HPDE6-E6E7 (cell line): Measurements from ENCODE around the gene WDR93.
"Not testable (repeated sequence)": the region's sequence is repeated elsewhere in the genome, so short reads cannot be mapped to it uniquely, and the experiment has no call there.

Source experiments
- DNase-seq: peaks from one replicate; pipeline ENCODE4 v3.0.0; 2011; ENCODE audit warnings: missing footprints; ENCODE audit errors: extremely low spot score

Gene WDR93

DNA sequence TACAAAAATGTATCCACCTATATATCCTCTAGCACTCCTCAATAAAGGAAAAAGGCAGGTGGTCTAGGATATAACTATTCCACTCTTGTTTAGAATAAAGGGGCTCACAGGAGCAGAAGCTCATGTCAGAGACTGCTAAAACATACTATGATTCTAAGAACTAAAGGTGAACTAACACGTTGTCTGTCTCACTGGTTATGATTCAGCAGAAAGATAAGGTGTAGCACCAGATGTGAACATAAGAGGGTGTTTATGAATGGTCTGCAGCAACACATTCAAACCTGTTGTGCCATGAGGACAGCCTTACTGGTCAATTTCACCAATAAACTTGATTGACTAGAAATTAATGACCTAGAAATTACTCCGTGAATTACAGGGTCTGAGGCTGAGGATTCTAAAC lies 4.6 kb upstream of the WDR93 start:
- DNase-seq, result no peak

DNA sequence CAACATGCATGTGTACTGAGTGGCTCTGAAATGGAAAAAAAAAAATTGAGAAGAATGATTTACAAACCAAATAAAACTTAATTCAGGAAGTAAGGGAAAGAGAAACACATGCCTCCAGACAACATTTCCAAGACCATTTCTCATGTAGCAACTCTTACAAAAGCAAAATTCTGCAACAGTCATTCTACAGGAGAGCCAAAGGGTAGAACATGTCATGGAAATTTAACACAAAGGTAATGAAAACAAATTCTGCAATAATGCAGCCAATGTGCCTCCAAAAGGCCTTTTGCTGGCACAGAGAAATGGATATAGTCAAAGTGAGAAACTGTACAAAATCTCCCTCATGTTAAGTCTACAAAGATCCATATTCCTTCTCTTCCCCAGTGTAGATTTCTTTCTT lies 4.1 kb upstream of the WDR93 start:
- no peak for DNase-seq

DNA sequence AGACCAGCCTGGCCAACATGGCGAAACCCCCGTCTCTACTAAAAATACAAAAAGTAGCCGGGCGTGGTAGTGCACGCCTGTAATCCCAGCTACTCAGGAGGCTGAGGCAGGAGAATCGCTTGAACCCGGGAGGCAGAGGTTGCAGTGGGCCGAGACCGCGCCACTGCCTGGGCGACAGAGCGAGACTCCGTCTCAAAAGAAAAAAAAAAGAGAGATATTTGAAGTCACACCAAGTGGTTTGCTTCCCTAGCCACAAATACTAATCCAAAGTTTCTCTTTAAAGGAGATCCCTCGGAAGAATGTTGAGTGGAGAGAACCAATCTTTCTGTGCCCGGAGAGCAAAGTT lies 708 bp upstream of the WDR93 start:
- DNase-seq, result not testable (repeated sequence)

DNA sequence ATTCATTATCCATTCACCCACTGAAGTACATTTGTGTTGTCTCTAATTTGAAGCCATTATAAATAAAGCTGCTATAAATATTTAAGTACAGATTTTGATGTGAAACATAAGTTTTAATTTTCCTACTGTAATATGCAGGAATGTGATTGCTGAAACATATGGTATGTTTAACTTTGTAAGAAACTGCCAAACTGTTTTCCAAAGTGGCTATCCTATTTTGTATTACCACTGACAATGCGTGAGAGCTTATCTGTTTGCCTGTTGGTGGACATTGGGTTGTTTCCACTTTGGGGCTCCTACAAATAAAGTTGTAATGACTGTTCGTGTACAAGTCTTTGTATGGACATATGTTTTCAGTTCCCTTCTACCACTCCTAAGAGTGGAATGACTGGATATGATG lies 2.5 kb downstream of the WDR93 start:
- no peak for DNase-seq

DNA sequence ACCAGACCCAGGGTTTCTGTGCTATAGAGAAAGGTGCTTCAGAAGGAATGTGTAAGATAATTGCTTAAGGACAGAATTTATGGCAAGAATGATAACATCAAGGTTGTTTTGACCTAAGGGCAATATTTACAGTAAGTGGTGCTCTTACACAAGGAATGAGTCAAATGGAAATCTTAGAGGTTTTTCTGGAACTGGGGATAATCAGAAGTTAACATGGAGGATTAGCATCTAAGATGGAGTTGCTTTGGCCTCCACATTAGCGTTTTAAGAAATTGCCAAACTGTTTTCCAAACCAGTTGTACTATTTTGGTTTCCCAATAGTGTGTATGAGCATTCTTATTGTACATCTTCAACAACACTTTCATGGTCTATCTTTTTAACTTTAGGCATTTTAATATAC lies 3.1 kb downstream of the WDR93 start:
- DNase-seq, result no peak

DNA sequence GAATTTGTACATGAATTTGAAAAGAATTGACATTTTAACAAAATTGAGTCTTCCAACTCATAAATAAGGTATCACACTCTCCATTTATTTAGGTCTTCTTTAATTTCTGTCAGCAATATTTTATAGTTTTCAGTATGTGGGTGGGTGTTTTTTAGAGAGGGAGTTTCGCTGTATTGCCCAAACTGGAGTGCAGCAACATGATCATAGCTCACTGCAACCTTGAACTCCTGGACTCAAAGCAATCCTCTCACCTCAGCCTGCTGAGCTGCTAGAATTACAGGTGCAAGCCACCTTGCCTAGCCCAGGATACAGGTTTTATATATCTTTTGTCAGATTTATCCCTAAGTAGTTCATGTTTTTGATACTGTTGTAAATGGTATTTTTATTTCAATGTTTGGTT lies 4.6 kb downstream of the WDR93 start:
- DNase-seq, result no peak

DNA sequence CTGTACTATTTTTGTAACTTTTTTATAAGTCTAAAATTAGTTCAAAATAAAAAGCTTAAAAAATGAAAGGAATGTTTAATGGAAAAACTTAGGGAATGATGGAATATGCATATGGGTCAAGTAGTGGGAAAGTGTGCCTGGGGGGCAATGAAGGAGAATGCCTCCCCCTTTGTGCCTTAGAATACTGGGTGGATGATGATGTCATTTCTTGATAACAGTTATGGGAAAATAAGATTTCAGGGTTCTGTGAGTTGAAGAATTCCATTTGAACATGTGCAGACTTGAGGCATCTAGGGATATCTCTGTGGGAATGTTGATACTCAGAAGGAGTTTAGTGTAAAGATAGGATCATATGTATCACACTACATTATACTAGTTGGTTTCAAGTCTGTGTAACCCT lies 13.8 kb downstream of the WDR93 start:
- DNase-seq, result no peak

DNA sequence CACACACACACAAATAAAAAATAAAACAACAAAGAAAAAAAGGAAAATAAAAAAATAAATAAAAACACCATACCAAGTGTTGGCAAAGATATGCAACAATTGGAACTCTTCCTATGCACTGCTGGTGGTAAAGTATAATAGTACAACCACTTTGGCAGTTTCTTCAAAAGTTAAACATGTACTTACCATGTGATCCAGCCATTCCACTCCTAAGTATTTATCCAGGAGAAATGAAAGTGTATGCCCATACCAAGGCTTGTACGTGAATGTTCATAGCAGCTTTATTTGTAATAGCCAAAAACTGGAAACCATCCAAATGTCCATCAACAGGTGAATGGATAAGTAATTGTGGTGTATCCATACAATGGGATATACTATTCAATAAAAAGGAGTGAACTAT lies 17.0 kb downstream of the WDR93 start:
- DNase-seq, result no peak

DNA sequence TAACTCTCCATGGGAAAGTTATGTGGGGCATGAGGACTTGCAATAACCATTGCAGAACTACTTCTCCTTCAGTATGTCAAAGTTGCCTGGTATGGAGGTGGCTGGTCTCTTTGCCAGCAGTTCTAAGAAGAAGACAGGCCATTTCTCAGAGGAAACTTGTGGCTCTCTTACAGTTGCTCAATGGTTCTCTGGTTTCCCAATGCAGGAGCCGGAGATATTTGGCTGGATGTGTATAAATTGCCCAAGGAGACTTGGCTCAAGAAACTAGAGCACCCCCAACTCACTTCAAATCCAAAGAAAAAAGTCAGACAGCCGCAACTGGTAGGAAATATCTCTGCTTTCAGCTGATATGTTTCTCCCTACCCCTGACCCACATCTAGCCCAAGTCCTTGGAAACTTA lies 24.2 kb downstream of the WDR93 start:
- DNase-seq, result no peak

DNA sequence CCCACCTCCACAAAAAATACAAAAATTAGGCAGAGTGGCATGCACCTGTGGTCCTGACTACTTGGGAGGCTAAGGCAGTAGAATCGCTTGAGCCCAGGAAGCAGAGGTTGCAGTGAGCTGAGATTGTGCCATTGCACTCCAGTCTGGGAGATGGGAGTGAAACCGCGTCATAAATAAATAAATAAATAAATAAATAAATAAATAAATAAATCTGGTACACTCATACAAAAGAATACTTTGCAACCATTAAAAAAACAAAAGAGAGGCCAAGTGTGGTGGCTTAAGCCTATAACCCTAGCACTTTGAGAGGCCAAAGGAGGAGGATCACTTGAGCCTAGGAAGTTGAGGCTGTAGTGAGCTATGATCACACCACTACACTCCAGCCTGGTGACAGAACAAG lies 32.4 kb downstream of the WDR93 start:
- DNase-seq, result no peak

DNA sequence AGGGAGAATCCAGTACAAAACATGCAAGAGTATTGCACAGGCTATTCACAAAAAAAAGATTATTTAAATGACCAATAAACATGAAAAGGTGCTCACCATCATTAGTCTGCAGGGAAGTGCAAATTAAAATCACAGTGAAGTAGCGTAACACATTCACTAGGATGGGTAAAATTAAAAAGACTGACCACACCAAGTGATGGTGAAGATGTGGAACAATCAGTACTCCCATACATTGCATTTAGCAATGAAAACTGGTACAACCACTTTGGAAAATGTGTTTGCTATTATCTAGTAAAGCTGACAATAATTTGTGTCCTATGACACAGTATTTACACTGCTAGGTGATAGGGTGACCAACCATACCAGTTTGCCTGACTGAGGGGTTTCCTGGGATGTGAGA lies 34.0 kb downstream of the WDR93 start:
- DNase-seq, result no peak

DNA sequence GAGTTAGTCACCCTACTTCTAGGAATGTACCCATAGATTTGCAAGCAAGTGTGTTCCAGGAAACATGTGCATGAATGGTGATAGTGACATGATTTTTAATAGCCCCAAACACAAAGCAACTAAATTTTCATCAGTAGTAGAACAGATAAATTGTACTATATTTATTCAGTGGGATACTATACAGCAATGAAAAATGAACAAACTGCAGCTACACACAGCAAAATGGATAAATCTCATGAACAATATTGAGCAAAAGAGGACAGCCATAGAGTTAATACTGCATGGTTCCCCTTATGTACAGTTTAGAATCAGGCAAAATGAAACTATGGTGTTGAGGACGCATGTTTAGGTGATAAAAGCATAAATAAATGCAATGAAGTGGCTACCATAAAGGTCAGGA lies 34.5 kb downstream of the WDR93 start:
- no peak for DNase-seq

DNA sequence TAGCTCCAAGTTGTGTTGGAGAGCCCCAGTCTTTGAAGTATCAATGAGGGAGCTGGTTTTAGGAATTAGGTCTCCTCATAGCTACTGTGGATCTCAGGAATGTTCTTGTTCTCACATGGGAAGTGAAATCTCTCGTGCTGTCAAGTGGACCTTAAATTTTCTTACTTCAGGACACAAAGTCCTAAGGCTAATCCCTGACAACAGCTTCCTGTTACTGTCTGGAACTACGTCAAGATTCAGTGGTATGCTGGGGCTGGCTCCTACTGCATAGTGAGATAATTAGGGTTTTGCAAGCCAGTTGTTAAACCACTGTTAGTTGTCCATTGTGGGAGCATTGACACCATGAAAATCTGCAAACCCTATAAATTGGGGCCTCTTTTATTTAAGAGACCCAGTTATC lies 37.6 kb downstream of the WDR93 start:
- no peak for DNase-seq

DNA sequence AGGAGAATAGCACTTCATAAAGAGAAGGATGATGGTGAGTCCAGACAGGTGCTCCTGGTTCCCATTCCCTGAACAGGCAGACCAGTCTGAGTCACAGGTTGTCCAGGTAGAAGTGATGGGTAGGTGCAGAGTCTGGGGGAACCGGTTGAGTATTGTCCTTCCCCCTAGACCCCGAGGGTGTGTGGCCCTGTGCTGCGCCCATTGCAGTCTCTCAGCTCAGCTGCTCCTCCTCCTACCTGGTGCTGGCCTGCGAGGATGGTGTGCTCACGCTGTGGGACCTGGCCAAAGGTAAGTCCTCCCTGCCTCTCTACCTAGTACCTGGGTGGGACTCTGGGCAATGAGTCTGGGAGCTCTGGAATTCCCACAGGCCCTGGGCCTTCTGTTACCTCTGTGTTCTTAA lies 40.7 kb downstream of the WDR93 start:
- DNase-seq, result no peak

DNA sequence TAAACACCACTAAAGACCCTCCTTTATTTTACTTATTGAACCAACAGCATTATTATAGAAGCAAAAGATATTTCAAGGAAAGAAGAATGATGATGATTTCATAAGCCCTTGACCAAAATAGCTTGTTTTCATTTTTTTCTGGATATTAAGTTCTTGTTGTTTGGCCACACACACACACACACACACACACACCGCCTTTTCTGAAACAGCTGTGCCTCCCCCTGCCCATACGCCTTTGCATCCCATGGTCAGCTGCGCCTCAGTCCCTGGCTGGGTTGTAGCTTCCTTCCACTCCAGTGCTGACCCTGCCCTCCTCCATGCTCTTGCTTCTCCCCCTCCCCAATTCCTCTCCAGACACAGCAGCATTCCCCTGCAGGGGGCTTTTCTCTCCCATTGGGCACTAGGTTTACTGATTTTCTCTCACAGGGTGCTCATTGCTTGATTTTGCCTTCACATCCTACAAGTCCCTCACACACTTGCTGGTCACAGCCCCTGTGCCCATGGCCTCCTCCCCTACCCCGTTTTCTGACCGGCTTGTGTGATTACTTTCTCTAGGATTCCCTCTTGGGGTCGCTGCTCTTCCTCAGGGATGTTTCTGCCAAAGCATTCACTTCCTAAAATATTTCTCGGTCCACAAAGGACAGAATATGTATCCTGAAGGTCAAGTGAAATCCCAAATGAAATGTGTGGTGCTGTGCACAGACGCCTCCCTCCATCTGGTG lies 42.0 kb downstream of the WDR93 start:
- no peak for DNase-seq

DNA sequence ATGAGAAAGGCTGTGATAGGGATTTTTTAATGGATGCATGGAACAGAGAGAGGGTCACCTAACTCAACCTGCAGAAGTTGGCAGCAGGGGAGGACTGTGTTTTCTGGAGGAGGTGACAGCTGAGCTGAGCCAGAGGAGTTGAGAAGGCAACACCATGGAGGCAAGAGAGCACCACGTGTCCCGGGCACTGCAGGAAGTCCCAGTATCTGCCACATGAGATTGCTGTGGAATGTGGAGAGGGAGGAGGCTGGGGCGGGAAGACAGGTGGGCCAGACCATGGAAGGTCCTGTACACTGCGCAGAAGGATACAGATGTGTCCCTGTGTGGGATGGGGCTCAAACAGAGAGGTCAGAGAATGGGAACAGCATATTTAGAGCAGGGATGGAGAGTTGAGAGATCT lies 45.2 kb downstream of the WDR93 start:
- DNase-seq, result no peak

DNA sequence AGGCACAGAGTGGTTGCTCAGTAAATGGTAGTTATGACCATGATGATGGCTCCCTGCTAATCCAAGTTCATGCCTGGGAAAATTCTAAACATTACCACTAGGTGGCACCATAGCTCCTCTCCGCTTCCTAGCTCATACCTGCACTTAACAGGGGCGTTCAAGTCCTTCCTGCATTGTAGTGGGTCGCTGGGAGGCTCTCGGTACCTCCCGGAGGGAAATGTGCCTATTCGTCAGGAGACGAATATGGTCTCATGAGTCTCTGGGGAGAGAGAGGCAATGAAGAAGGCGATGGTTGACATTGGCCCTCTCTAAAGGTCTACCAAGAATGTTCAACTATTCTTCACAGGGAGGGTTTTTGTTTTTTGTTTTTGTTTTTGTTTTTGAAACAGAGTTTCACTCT lies 49.5 kb downstream of the WDR93 start:
- peak; percentile 50 for DNase-seq

DNA sequence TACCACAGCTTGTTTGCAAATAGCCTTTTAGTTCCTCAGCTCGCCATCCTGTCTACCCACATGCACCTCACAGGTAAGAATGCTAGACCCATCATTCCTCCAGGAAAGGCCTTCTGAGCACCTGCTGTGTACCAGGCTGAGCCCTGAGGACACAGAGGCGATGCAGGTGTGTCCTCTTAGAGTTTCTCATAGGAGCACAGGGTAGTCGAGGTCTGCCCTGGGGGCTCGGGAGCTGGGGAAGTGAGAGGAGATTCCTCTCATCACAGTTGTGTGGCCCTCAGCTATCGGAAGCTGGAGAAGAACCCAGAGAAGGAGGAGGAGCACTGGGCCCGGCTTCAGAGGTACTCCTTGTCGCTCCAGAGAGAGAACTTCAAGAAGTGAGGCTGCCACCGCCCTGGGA lies 52.4 kb downstream of the WDR93 start:
- DNase-seq, result no peak

DNA sequence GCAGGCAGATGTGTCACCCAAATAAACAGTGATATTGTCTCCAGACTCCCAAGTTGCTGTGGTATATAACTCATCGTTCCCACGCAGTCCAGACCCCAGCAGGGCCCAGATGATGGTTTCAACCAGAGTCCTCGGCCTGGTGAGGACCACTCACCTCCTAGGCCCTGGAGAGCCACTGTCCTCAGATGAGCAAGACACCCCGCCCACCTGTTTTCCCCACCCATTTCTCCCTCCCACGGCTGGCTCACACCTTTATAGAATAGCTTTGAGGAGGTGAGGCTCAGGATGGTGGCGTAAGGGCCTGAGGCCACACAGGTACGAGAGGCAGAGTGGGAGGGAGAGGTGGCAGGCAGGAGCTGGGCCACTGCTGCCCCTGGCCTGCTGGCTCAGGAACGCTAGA lies 53.0 kb downstream of the WDR93 start:
- no peak for DNase-seq

DNA sequence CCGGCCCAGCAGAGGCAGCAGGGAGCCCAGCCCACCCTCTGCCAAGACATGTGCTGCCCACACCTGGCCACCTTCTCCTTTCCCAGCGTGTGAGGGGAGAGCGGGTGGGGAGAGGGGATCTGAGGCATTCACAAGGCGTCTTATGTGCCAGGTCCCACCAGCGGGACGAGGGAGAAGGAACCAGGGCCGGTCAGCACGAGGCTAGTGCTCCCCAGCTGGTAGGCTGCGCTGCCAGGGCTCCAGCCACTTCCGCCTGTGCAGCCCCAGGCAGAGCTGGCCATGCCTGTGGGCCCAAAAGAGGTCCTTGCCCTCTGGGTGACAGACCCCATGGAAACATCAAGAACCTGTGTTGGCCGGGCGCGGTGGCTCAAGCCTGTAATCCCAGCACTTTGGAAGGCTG lies 54.5 kb downstream of the WDR93 start:
- DNase-seq, result no peak

DNA sequence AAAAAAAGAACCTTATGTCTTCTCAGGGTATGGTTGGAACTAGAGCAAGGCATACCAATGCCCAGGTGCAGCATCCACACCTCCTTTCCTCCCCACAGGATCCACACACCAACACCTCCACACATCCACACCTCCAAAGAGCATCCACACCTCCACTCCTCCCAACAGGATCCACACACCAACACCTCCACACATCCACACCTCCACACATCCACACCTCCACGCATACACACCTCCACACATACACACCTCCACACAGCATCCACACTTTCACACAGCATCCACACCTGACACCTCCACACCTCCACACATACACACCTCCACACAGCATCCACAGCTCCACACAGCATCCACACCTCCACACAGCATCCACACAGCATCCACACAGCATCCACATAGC lies 55.2 kb downstream of the WDR93 start:
- no peak for DNase-seq

DNA sequence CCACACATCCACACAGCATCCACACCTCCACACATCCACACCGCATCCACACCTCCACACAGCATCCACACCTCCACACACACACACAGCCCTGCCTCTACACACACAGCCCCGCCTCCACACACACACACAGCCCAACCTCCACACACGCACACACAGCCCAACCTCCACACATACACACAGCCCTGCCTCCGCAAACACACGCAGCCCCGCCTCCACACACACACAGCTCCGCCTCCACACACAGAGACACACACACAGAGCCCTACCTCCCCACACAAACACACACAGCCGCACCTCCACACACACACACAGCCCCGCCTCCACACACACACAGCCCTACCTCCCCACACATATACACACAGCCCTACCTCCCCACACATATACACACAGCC lies 55.8 kb downstream of the WDR93 start:
- no peak for DNase-seq

DNA sequence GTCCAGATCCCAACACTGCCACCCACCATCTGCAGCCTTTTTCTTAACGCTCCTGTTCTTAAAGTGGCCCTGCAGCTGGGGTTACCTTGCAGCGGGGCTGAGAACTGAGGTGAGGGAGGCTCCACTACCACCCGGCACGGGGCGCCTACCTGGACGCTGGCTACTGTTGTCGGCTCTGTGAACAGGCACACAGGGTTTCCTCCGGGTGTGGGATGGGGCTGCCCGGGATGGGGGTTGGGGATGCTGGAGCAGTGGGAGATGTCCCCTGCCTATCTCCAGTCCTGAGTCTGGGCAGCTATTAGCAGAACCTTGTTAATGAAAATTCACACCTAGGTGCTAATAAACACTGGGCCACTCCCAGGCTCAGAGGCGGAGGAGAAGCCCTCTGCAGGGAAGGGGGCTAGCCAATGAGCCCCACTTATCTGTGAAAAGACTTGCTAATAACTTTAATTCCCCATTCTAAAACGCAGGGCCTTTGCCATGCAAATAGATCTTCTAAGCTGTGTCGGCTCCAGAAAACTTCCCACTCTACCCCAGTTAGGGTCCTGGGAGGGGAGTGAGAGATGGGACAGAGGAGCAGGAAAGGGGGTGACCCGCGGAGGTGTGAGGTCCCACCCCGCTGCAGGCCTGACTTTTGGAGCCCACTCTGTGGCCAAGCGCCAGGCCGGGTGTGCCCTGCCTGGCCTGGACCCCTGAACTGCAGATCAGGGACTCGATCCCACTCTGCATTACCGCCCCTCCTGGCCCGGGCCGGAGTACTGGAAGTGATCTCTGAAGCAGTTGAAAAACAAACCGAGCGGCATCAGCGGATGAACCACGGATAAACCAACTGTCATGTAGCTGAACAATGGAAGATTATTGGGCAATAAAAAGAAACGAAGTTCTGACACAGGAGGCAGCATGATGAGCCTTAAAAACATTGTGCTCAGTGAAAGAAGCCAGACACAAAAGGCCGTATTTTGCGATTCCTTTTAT lies 57.4 kb downstream of the WDR93 start:
- no peak for DNase-seq
